ENCODE measurements around the gene GSTA5. TPM values are rescaled to one million over a fixed set of nuclear protein-coding genes. Genes with fewer than 3 reads are reported as not detected.

GSTA5 gene
- total and polyA plus RNA-seq, 2 of the 8 experiments (the other 6 are each of a cell fraction or from before 2014, with no cell fraction given) = not detected

- no peak overlapping the region for H2BK5ac ChIP-seq (ENCODE audit: low read depth, low read length)
- TF ChIP-seq CHD2 (IDR thresholded peaks at IDR 0.05; ENCODE audit: low read length) (no peak), RAD21 (IDR thresholded peaks at IDR 0.05 in 1 of 2, conservative IDR thresholded peaks at IDR 0.05 in 1 of 2; ENCODE audit: low read depth in 2 of 2, low read length in 2 of 2) (no peak), POLR2A (IDR thresholded peaks at IDR 0.05; ENCODE audit: control extremely low read depth in 1 of 2, low read depth in 2 of 2, low read length in 2 of 2) (no peak), SP1 (IDR thresholded peaks at IDR 0.05; ENCODE audit: low read depth, low read length) (no peak), SRF (IDR thresholded peaks at IDR 0.05; ENCODE audit: low read depth, low read length) (no peak), CTBP2 (IDR thresholded peaks at IDR 0.05; ENCODE audit: borderline replicate concordance, insufficient read depth, insufficient read length, low read length) (no peak), POLR2AphosphoS5 (IDR thresholded peaks at IDR 0.05; ENCODE audit: low read depth, low read length) (no peak), JUN (IDR thresholded peaks at IDR 0.05; ENCODE audit: low read depth, low read length) (no peak), NRF1 (IDR thresholded peaks at IDR 0.05; ENCODE audit: low read depth, low read length) (no peak), YY1 (IDR thresholded peaks at IDR 0.05; ENCODE audit: low read depth, low read length) (no peak), SP2 (IDR thresholded peaks at IDR 0.05; ENCODE audit: low read length) (no peak), TAF7 (optimal IDR thresholded peaks at IDR 0.05; ENCODE audit: borderline replicate concordance, low read depth, low read length) (no peak), HDAC6 (IDR thresholded peaks at IDR 0.05; ENCODE audit: low read depth, low read length) (no peak)
- no peak overlapping the region for H3K4me3 ChIP-seq (ENCODE audit: extremely low read depth in 1 of 4, insufficient read depth in 2 of 4, low read depth in 3 of 4, low read length in 4 of 4)
- no peak overlapping the region for H2BK12ac ChIP-seq (ENCODE audit: low read depth, low read length)
- H2AFZ ChIP-seq (ENCODE audit: low read length) = no peak overlapping the region
- H3K4me1 ChIP-seq (replicated peaks in 1 of 4; ENCODE audit: control insufficient read depth in 3 of 4, insufficient read depth in 4 of 4, low read length in 3 of 4) = no peaks in the 10 kb centered on the region
- FAIRE-seq = no peak
- no peak overlapping the region for H3K14ac ChIP-seq (ENCODE audit: insufficient read length)
- no peaks in the 10 kb centered on the region for H4K20me1 ChIP-seq (replicated peaks in 1 of 2; ENCODE audit: control insufficient read depth in 1 of 2, insufficient read depth in 2 of 2, low read length in 2 of 2)
- H3K23me2 ChIP-seq (ENCODE audit: low read depth, low read length) = no peaks in the 10 kb centered on the region
- peaks cover 3 to 9% of the 10 kb centered on the region in 2 experiments; a peak in 3 of 4 replicates for H3K9me3 ChIP-seq (ENCODE audit: insufficient read depth in 2 of 2, low read depth in 1 of 2, low read length in 1 of 2)
- H3K79me1 ChIP-seq (ENCODE audit: low read depth, low read length) = no peaks in the 10 kb centered on the region
- H3K79me2 ChIP-seq (ENCODE audit: control insufficient read depth in 1 of 2, insufficient read depth in 2 of 2, low read length in 2 of 2) = no peaks in the 10 kb centered on the region
- no peak overlapping the region for H2BK15ac ChIP-seq (ENCODE audit: low read length)
- no peak overlapping the region for H4K91ac ChIP-seq (replicated peaks; ENCODE audit: insufficient read length, low read length)
- no peaks in the 10 kb centered on the region for H3K36me3 ChIP-seq (ENCODE audit: control insufficient read depth in 2 of 4, insufficient read depth in 4 of 4, low read length in 3 of 4)
- H3K27me3 ChIP-seq (replicated peaks in 1 of 4; ENCODE audit: control insufficient read depth in 3 of 4, extremely low read depth in 1 of 4, insufficient read depth in 3 of 4, low read length in 3 of 4) = no peaks in the 10 kb centered on the region
- no peak for DNase-seq (ENCODE audit: low read depth in 1 of 2, low spot score in 2 of 2)
- no peak overlapping the region for H3K23ac ChIP-seq (ENCODE audit: insufficient read length)
- no peak overlapping the region for H4K8ac ChIP-seq (ENCODE audit: extremely low read depth, insufficient read depth, low read length)
- no peak overlapping the region for H2BK120ac ChIP-seq (replicated peaks; ENCODE audit: low read depth, low read length)
- H3K56ac ChIP-seq (replicated peaks; ENCODE audit: insufficient read length, low read depth, low read length) = no peak overlapping the region
- CTCF ChIA-PET (ENCODE audit: partially characterized antibody) = interaction anchor here (1.0 kb wide), 1 partner anchor 29 kb away, joined by 3 read pairs; no protein-coding TSS in a partner anchor
- no peak overlapping the region for H2BK20ac ChIP-seq (ENCODE audit: low read length)
- H3K27ac ChIP-seq (ENCODE audit: low read depth, low read length) = no peak overlapping the region
- no peak overlapping the region for H4K5ac ChIP-seq (ENCODE audit: insufficient read length, low read depth, low read length)
- no peak overlapping the region for H3K9ac ChIP-seq (replicated peaks in 1 of 4; ENCODE audit: extremely low read depth in 1 of 4, low read depth in 3 of 4, low read length in 3 of 4)
- H2AK5ac ChIP-seq (ENCODE audit: low read depth, low read length) = no peak overlapping the region
- WGBS, 2 experiments (ENCODE audit: extremely low coverage in 1 of 2, insufficient coverage in 1 of 2, insufficient read length in 1 of 2, insufficient replicate concordance in 2 of 2, low coverage in 1 of 2, low lambda C conversion rate in 2 of 2, missing lambda C conversion rate in 1 of 2) = no CpG with 5 or more reads among the region's 1 CpG
- POLR2A ChIA-PET (ENCODE audit: partially characterized antibody) = no interaction called here
- H3K4ac ChIP-seq (replicated peaks; ENCODE audit: insufficient read length, low read depth, low read length) = no peak overlapping the region
- H3K4me2 ChIP-seq (ENCODE audit: insufficient read depth in 1 of 2, low read depth in 2 of 2, low read length in 2 of 2) = no peak overlapping the region
- no peak overlapping the region for H3K18ac ChIP-seq (ENCODE audit: extremely low read depth, low read length)
Observed at GRCh38 chr6:52790861-52791260, 49.8 kb downstream of the GSTA5 start.
